WERI-Rb-1 (cell line): Measurements from ENCODE around the gene CCDC7.
"Not testable (repeated sequence)": the region's sequence is repeated elsewhere in the genome, so short reads cannot be mapped to it uniquely, and the experiment has no call there.

Source experiments
- DNase-seq: peaks from one replicate; pipeline ENCODE4 v3.0.0-alpha.2; 2020
- H3K27ac ChIP-seq: fragments of 250-450 bp; sonication (Bioruptor Pico); 2 replicates; pipeline ENCODE4 v1.5.1; 2020; ENCODE audit warnings: mild to moderate bottlenecking, moderate library complexity
- H3K27me3 ChIP-seq: fragments of 250-450 bp; sonication (Bioruptor Pico); 2 replicates; pipeline ENCODE4 v1.5.1; 2021; ENCODE audit warnings: mild to moderate bottlenecking, low read depth, moderate library complexity; ENCODE audit not compliant: insufficient read depth, severe bottlenecking
- H3K36me3 ChIP-seq: fragments of 250-450 bp; sonication (Bioruptor Pico); 2 replicates; pipeline ENCODE4 v1.5.1; 2020; ENCODE audit warnings: mild to moderate bottlenecking, moderate library complexity
- H3K4me3 ChIP-seq: 2 replicates; pipeline ENCODE4 v1.5.1; 2011; ENCODE audit warnings: low read depth, mild to moderate bottlenecking, control low read depth, low read length
- H3K9me3 ChIP-seq: fragments of 250-450 bp; sonication (Bioruptor Pico); 2 replicates; pipeline ENCODE4 v1.5.1; 2021; ENCODE audit warnings: mild to moderate bottlenecking, moderate library complexity; ENCODE audit not compliant: severe bottlenecking
- TF ChIP-seq, protein P1 (sequence below): IDR thresholded peaks from 2 replicates; pipeline ENCODE4 v1.5.1; 2011; ENCODE audit warnings: low read depth, mild to moderate bottlenecking, control low read depth, inconsistent platforms, low read length

The CCDC7 gene

DNA sequence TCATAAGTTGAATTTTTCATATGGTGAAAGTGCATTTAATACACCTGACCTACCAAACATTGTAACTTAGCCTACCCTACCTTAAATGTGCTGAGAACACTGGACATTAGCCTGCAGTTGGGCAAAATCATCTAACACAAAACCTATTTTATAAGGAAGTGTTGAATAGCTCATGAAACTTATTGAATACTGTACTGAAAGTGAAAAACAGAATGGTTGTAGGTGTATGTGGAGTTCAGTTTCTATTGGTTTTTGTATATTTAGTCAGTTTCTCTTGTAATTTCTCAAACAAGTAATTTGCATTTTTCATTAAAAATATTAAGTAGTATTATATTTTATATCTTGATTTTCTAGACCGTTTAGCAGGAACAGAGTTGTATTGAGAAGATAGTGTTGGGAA is 15.3 kb downstream of the CCDC7 start:
- no peaks in the 10 kb centered on the region for H3K36me3 ChIP-seq
- H3K27ac ChIP-seq, result no peak overlapping the region
- no peak for DNase-seq
- no peaks in the 10 kb centered on the region for H3K9me3 ChIP-seq
- no peaks in the 10 kb centered on the region for H3K27me3 ChIP-seq
- H3K4me3 ChIP-seq, result no peak overlapping the region
- TF ChIP-seq, protein P1, sequence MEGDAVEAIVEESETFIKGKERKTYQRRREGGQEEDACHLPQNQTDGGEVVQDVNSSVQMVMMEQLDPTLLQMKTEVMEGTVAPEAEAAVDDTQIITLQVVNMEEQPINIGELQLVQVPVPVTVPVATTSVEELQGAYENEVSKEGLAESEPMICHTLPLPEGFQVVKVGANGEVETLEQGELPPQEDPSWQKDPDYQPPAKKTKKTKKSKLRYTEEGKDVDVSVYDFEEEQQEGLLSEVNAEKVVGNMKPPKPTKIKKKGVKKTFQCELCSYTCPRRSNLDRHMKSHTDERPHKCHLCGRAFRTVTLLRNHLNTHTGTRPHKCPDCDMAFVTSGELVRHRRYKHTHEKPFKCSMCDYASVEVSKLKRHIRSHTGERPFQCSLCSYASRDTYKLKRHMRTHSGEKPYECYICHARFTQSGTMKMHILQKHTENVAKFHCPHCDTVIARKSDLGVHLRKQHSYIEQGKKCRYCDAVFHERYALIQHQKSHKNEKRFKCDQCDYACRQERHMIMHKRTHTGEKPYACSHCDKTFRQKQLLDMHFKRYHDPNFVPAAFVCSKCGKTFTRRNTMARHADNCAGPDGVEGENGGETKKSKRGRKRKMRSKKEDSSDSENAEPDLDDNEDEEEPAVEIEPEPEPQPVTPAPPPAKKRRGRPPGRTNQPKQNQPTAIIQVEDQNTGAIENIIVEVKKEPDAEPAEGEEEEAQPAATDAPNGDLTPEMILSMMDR, result no peak

DNA sequence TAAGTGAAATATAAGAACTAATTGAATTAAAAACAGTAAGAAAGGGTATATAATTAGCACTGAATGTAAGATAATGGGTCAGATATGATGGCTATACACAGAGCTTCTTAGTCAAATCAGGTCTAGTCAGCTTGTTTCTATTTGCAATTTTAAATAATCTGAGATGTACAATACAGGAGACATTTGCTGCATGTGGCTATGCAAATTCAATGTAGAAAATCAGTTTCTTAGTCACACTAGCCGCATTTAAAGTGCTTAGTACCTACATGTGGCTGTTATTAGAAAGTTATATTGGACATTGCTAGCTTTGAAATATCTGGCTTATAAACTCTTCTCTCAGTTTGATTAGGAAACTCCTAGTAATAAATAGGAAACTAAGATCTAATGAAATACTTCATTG is 25.3 kb downstream of the CCDC7 start:
- H3K9me3 ChIP-seq, result no peaks in the 10 kb centered on the region
- H3K36me3 ChIP-seq, result no peaks in the 10 kb centered on the region
- H3K27me3 ChIP-seq, result no peaks in the 10 kb centered on the region
- no peak for DNase-seq
- H3K27ac ChIP-seq, result no peak overlapping the region
- no peak overlapping the region for H3K4me3 ChIP-seq
- TF ChIP-seq, protein P1, result no peak

DNA sequence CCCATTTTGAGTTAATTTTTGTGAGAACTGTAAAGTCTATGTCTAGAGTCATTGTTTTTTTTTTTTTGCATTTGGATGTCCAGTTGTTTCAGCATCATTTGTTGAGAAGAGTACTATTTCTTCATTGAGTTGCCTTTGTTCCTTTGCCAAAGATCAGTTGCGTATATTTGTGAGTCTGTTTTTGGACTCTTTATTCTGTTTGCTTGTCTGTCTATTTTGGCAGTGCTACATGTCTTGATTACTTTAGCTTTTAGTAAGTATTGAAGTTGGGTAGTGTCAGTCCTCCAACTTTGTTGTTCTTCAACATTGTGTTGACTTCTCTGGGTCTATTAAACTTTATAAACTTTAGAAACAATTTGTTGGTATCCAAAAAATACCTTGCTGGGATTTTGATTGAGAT is 31.6 kb downstream of the CCDC7 start:
- Histone ChIP-seq H3K27me3 (no peaks in the 10 kb centered on the region), H3K9me3 (no peaks in the 10 kb centered on the region), H3K4me3 (no peak overlapping the region), H3K36me3 (no peaks in the 10 kb centered on the region), H3K27ac (no peak overlapping the region)
- TF ChIP-seq, protein P1, result no peak
- no peak for DNase-seq

DNA sequence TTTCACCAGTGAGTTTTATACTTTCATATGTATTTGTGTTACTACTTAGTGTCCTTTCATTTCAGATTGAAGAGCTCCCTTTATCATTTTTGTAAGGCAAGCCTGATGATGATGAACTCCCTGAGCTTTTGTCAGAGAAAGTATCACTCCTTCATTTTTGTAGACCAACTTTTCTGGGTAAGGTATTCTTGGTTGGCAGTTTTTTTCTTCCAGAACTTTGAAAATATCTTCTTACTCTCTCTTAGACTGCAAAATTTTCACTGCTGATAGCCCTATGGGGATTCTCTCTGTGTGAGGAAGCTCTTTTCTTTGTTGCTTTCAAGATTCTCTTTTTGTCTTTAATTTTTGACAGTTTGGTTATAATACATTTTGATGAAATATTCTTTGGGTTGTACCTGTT is 35.7 kb downstream of the CCDC7 start:
- no peaks in the 10 kb centered on the region for H3K9me3 ChIP-seq
- no peak for DNase-seq
- H3K36me3 ChIP-seq, result no peaks in the 10 kb centered on the region
- no peak overlapping the region for H3K27ac ChIP-seq
- no peak overlapping the region for H3K4me3 ChIP-seq
- H3K27me3 ChIP-seq, result no peaks in the 10 kb centered on the region
- TF ChIP-seq, protein P1, result no peak

DNA sequence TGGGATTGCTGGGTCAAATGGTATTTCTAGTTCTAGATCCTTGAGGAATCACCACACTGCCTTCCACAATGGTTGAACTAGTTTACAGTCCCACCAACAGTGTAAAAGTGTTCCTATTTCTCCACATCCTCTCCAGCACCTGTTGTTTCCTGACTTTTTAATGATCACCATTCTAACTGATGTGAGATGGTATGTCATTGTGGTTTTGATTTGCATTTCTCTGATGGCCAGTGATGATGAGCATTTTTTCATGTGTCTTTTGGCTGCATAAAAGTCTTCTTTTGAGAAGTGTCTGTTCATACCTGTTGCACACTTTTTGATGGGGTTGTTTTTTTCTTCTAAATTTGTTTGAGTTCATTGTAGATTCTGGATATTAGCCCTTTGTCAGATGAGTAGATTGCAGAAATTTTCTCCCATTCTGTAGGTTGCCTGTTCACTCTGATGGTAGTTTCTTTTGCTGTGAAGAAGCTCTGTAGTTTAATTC is 37.1 kb downstream of the CCDC7 start:
- H3K36me3 ChIP-seq, H3K27ac ChIP-seq, H3K27me3 ChIP-seq, H3K4me3 ChIP-seq, DNase-seq, H3K9me3 ChIP-seq: not testable (repeated sequence)

DNA sequence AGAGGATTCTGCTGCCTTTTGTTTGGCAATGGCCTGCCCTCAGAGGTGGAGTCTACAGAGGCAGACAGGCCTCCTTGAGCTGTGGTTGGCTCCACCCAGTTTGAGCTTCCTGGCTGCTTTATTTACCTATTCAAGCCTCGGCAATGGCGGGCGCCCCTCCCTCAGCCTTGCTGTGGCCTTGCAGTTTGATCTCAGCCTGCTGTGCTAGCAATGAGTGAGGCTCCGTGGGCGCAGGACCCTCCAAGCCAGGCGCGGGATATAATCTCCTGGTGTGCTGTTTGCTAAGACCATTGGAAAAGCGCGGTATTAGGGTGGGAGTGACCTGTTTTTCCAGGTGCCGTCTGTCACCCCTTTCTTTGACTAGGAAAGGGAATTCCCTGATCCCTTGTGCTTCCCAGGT is 42.1 kb downstream of the CCDC7 start:
- not testable (repeated sequence) for H3K27me3 ChIP-seq, DNase-seq, H3K4me3 ChIP-seq, H3K9me3 ChIP-seq, H3K36me3 ChIP-seq, H3K27ac ChIP-seq

DNA sequence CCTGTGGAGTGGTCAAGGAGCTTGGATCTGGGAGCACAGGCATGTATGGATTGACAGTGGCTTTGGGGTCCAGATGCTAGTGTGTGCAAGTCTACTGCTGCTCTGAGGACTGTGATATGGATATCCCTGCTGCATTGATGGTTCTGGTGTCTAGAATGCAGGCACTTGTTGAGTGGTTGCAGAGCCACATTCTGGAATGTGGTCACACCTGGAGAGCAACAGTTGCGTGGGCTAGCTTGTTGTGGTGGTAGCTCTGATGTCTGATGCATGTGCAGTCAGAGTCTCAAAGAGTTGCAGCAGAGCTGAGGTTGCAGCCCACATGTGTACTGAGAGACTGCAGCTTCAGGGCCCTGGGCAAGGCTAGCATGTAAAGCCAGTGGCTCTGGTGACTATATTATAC is 43.2 kb downstream of the CCDC7 start:
- TF ChIP-seq, protein P1, result no peak
- Histone ChIP-seq H3K36me3 (no peaks in the 10 kb centered on the region), H3K4me3 (no peak overlapping the region), H3K27ac (no peak overlapping the region), H3K9me3 (no peaks in the 10 kb centered on the region), H3K27me3 (no peaks in the 10 kb centered on the region)
- no peak for DNase-seq
